ENCODE data around the gene BANK1. TPM values are rescaled to one million over a fixed set of nuclear protein-coding genes. Genes with fewer than 3 reads are reported as not detected.

BANK1 gene
- total RNA-seq, 1 experiment from 2014 or later, result 1.1 TPM

- no peak overlapping the region for H3K9ac ChIP-seq (ENCODE audit: extremely low read depth, insufficient read length, low read length)
- DNase-seq, result no peak
- Mint-ChIP-seq H3K36me3 (ENCODE audit: insufficient read depth in 1 of 3, low read depth in 3 of 3) (no peaks in the 10 kb centered on the region), H3K27ac (no peak overlapping the region), H3K4me3 (no peak overlapping the region), H3K27me3 (ENCODE audit: low read depth) (no peaks in the 10 kb centered on the region), H3K9me3 (peaks cover 0 to 3% of the 10 kb centered on the region in 2 experiments; a peak in 2 of 5 replicates), H3K4me1 (no peaks in the 10 kb centered on the region)
- no peak overlapping the region for H3T11ph ChIP-seq (ENCODE audit: low read length)
- H2BK12ac ChIP-seq (ENCODE audit: insufficient read length, low read depth, low read length), result no peak overlapping the region
- no peak overlapping the region for H3K23ac ChIP-seq (ENCODE audit: insufficient read length, low read depth, low read length)
- H3K9me3 ChIP-seq (ENCODE audit: control insufficient read depth, low read depth, low read length), result no peaks in the 10 kb centered on the region
- no peaks in the 10 kb centered on the region for H3K4me1 ChIP-seq (ENCODE audit: insufficient read depth, low read length)
- H2BK5ac ChIP-seq (ENCODE audit: insufficient read length, low read length), result no peak overlapping the region
- no peak overlapping the region for H4K8ac ChIP-seq (replicated peaks; ENCODE audit: insufficient read length, low read depth, low read length)
- H3K27ac ChIP-seq (ENCODE audit: insufficient read length, low read depth, low read length), result no peak overlapping the region
- TF ChIP-seq CTCF (conservative IDR thresholded peaks at IDR 0.05), result no peak
- H3K14ac ChIP-seq (ENCODE audit: insufficient read depth, low read length), result no peak overlapping the region
- no peaks in the 10 kb centered on the region for H3K27me3 ChIP-seq (ENCODE audit: insufficient read depth, low read length)
- no peak overlapping the region for H2AK5ac ChIP-seq (ENCODE audit: insufficient read length, low read length)
- H3K79me2 ChIP-seq (ENCODE audit: insufficient read depth, low read length), result no peaks in the 10 kb centered on the region
- no peak overlapping the region for H3K4me2 ChIP-seq (ENCODE audit: insufficient read depth, insufficient read length, low read length)
- no peak overlapping the region for H4K91ac ChIP-seq (ENCODE audit: insufficient read length, low read depth, low read length)
- no CpG with 5 or more reads among the region's 5 CpGs for WGBS (ENCODE audit: extremely low coverage, insufficient read length, low lambda C conversion rate)
- no peak overlapping the region for H2BK20ac ChIP-seq (ENCODE audit: low read depth, low read length, poor library complexity, severe bottlenecking)
- no peak overlapping the region for H4K5ac ChIP-seq (ENCODE audit: insufficient read length, low read depth, low read length)
- no peaks in the 10 kb centered on the region for H3K23me2 ChIP-seq (ENCODE audit: insufficient read length, low read depth, low read length, poor library complexity, severe bottlenecking)
- H3K56ac ChIP-seq (ENCODE audit: insufficient read length, low read depth, low read length), result no peak overlapping the region
- no peak overlapping the region for H2AFZ ChIP-seq (ENCODE audit: low read length)
- no peak overlapping the region for H3K18ac ChIP-seq (ENCODE audit: insufficient read length, low read depth, low read length)
- H2BK120ac ChIP-seq (ENCODE audit: low read depth, low read length, poor library complexity, severe bottlenecking), result no peak overlapping the region
- H4K20me1 ChIP-seq (ENCODE audit: control insufficient read depth, insufficient read depth, insufficient read length), result no peaks in the 10 kb centered on the region
- H2BK15ac ChIP-seq (ENCODE audit: low read depth, low read length), result no peak overlapping the region
- H3K79me1 ChIP-seq (ENCODE audit: insufficient read depth, low read depth, low read length, poor library complexity, severe bottlenecking), result no peaks in the 10 kb centered on the region
- H3K4ac ChIP-seq (ENCODE audit: low read depth, low read length), result no peak overlapping the region
Observed at GRCh38 chr4:101993002-101993841, 202.7 kb downstream of the BANK1 start.

All from H9 (cell line).